ENCODE data around the gene GATM.

DNA sequence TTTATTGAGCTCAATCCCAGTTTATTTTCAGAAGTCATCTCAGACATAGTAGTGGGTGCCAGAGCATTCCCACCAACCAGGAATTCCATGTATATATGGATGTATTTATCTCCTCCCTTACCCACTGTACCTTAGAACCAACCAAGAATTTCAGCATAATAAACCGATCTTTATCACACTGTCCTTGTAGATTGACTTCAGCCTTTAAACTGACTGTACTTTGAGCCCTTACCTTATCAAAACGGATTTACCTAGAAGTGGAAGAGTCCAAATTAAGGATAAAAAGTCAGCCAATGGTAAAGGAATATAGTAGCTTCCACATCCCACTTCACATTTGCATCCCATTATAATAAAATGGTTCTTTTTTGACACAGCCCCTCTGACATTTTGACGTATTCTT, 37.9 kb downstream of the GATM start:
- no peak for TF ChIP-seq POLR2A (IDR thresholded peaks at IDR 0.05)
- TF ChIP-seq, protein P1, sequence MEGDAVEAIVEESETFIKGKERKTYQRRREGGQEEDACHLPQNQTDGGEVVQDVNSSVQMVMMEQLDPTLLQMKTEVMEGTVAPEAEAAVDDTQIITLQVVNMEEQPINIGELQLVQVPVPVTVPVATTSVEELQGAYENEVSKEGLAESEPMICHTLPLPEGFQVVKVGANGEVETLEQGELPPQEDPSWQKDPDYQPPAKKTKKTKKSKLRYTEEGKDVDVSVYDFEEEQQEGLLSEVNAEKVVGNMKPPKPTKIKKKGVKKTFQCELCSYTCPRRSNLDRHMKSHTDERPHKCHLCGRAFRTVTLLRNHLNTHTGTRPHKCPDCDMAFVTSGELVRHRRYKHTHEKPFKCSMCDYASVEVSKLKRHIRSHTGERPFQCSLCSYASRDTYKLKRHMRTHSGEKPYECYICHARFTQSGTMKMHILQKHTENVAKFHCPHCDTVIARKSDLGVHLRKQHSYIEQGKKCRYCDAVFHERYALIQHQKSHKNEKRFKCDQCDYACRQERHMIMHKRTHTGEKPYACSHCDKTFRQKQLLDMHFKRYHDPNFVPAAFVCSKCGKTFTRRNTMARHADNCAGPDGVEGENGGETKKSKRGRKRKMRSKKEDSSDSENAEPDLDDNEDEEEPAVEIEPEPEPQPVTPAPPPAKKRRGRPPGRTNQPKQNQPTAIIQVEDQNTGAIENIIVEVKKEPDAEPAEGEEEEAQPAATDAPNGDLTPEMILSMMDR (IDR thresholded peaks at IDR 0.05), result no peak
